ENCODE results near the gene TYW1.

- TF ChIP-seq JUN (CRISPR knock-in tag; IDR thresholded peaks at IDR 0.05) (no peak), ATF2 (CRISPR knock-in tag; IDR thresholded peaks at IDR 0.05; ENCODE audit: borderline replicate concordance, low read depth) (no peak), ZNF121 (CRISPR knock-in tag; IDR thresholded peaks at IDR 0.05) (no peak), FOXP1 (CRISPR knock-in tag; IDR thresholded peaks at IDR 0.05; ENCODE audit: borderline replicate concordance) (no peak), ZBTB21 (CRISPR knock-in tag; IDR thresholded peaks at IDR 0.05; ENCODE audit: borderline replicate concordance) (no peak), JAZF1 (CRISPR knock-in tag; IDR thresholded peaks at IDR 0.05) (no peak), CTCF (IDR thresholded peaks at IDR 0.05) (no peak), PREB (CRISPR knock-in tag; IDR thresholded peaks at IDR 0.05; ENCODE audit: borderline replicate concordance) (no peak), USF2 (CRISPR knock-in tag; IDR thresholded peaks at IDR 0.05) (no peak), E2F4 (CRISPR knock-in tag; IDR thresholded peaks at IDR 0.05; ENCODE audit: borderline replicate concordance, low read depth) (no peak), KAT7 (CRISPR knock-in tag; IDR thresholded peaks at IDR 0.05; ENCODE audit: borderline replicate concordance) (no peak), CREM (CRISPR knock-in tag; IDR thresholded peaks at IDR 0.05) (no peak), TEAD4 (CRISPR knock-in tag; IDR thresholded peaks at IDR 0.05) (no peak), ATF3 (CRISPR knock-in tag; conservative IDR thresholded peaks at IDR 0.05) (no peak)
Observed at GRCh38 chr7:66961096-66961495, 35.5 kb upstream of the TYW1 start.
